DMS53 (cell line): ENCODE results near the gene UBE2J2.
A peak's percentile ranks its signal among the peaks of the same experiment; 100 is the strongest.
"Not testable (repeated sequence)": the region's sequence is repeated elsewhere in the genome, so short reads cannot be mapped to it uniquely, and the experiment has no call there.

Experiments used
- DNase-seq: peaks from one replicate; lab custom pipeline; 2025; lab: John Stamatoyannopoulos, UW

UBE2J2 gene

GRCh38 chr1:1273512-1274298 lies at the start of gene UBE2J2:
Gene UBE2J2, minus strand, starts transcription at chr1:1273854. Its CDS starts 5,862 bp downstream, at chr1:1267992.
- DNase-seq, result peak; percentile 95

GRCh38 chr1:1322952-1323351 lies 49.3 kb upstream of the UBE2J2 start:
- no peak for DNase-seq

DNA sequence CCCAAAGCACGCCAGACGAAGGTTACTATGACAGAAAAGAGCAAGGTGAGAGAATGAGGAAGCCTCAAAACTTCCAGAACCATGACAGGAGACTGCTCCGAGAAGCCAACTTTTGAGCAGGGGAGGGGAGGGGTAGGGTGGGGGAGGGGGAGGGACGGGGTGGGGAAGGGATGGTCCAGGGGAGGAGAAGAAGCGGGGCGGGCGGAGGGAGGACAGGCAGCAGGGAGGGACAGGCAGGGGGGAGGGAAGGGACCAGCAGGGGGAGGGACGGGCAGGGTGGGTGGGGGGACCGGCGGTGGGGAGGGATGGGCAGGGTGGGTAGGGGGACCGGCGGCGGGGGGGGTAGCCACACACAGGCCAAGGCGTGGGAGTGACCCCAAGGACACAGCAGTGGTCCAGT lies 48.8 kb upstream of the UBE2J2 start:
- DNase-seq, result no peak

- no peak for DNase-seq
Observed at GRCh38 chr1:1321477-1321876, 47.8 kb upstream of the UBE2J2 start.

GRCh38 chr1:1320666-1321448 lies 47.2 kb upstream of the UBE2J2 start:
- DNase-seq, result no peak

DNA sequence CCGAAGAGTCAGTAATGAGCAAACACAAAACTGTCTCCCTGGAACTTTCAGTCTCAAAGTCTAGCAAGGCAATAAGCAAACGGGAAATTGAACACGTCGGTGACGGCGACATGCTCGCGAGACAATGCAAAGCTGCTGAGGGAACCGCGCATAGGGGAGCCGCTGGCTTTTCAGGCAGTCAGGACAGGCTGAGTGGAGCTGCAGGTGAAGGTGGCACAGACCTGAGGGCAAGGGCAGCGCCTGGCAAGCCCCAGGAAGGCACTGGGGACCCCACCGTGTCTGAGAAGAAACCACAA lies 45.9 kb upstream of the UBE2J2 start:
- DNase-seq, result peak; percentile 43

GRCh38 chr1:1318777-1319645 lies 45.4 kb upstream of the UBE2J2 start:
- DNase-seq, result no peak

DNA sequence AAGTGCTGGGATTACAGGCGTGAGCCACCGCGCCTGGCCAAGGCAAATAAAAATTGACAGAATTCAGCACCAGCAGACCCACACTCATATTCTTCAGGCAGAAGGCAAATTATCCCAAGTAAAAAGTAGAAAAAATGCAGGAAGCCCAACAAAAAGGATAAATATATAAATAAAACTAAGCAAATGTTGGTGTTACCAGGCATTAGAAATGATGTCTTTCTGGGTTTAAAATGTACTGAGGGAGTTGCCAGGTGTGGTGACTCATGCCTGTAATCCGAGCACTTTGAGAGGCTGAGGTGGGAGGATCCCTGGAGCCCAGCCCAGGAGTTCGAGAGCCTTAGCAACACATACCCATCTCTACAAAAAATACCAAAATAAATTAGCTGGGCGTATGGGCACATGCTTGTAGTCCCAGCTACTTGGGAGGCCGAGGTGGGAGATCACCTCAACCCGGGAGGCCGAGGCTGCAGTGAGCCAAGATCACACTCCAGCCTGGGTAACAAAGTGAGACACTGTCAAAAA lies 44.5 kb upstream of the UBE2J2 start:
- peak; percentile 97 for DNase-seq

DNA sequence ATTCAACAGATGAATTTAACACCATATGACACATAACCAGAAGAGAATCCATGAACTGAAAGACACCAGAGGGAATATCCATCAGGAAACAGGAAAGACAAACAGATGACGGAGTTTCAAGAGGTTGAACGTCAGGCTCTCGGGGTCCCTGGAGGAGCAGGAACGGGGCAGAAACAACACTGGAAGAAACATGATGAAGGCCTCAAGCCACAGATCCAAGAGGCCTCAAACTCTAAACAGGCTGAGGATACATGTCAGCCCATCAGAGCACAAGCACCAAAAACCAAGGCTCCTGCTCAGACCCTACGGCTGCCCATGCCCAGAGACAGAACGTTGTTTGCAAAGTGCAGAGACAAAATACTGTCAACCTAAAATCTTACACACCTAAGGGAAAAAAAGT lies 43.8 kb upstream of the UBE2J2 start:
- DNase-seq, result no peak

GRCh38 chr1:1316199-1316598 lies 42.5 kb upstream of the UBE2J2 start:
- DNase-seq, result not testable (repeated sequence)

- no peak for DNase-seq
Observed at GRCh38 chr1:1315435-1315954, 41.8 kb upstream of the UBE2J2 start.

- no peak for DNase-seq
Observed at GRCh38 chr1:1314678-1315335, 41.2 kb upstream of the UBE2J2 start.

GRCh38 chr1:1314237-1314586 lies 40.6 kb upstream of the UBE2J2 start:
- no peak for DNase-seq

GRCh38 chr1:1313500-1314236 lies 40.0 kb upstream of the UBE2J2 start:
- no peak for DNase-seq

- no peak for DNase-seq
Observed at GRCh38 chr1:1312450-1313314, 39.0 kb upstream of the UBE2J2 start.

- peak; percentile 45 for DNase-seq
Observed at GRCh38 chr1:1311107-1312104, 37.8 kb upstream of the UBE2J2 start.

DNA sequence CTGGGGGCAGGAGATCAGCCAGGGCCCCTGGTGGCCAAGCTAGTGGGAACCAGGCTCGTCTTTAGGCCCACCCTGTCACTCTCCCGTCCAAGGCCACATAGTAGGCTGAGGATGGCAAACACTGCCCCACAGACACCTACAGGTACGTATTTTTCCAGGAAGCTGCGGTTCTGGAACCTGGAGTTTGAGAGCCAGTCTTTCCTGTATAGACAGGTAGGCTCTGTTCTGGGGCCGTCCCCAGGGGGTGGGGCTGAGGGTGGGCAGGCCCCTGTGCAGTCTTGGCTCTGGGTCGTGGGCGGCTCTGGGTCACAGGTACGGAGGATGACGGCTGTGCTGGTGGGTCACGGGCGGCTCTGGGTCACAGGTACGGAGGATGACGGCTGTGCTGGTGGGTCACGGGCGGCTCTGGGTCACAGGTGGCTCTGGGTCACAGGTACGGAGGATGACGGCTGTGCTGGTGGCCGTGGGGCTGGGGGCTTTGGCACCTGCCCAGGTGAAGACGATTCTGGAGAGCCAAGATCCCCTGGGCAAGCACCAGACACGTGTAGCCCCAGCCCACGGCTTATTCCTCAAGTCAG lies 36.9 kb upstream of the UBE2J2 start:
- peak; percentile 36 for DNase-seq

DNA sequence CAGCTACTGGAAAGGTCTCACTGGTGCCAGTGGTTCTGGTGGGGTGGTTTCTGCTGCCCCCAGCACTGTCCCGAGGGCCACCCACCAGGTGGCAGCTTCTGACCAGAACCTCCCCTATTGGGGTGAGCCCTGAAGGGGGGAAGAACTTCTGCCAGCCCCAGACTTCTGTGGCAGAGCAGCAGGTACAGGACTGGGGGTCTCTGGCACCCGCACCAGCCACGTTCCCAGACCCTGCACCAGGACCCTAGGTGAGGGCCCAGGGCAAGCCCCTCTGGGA lies 36.4 kb upstream of the UBE2J2 start:
- DNase-seq, result peak; percentile 47
